HepG2 (cell line): Measurements from ENCODE around the gene UBTD2. TPM values are rescaled to one million over a fixed set of nuclear protein-coding genes. Genes with fewer than 3 reads are reported as not detected.

ENCODE experiments used
- BATF2 ChIP-seq: sonication (generic); formaldehyde crosslinking; IDR thresholded peaks from 2 replicates; pipeline ENCODE4 v1.8.0; 2022; ENCODE audit warnings: mild to moderate bottlenecking, missing genetic modification reagents, moderate library complexity
- CBX5 ChIP-seq: sonication (generic); formaldehyde crosslinking; IDR thresholded peaks from 2 replicates; pipeline ENCODE4 v1.4.0; 2020; ENCODE audit warnings: missing genetic modification reagents, borderline replicate concordance
- CERS6 ChIP-seq: sonication (generic); formaldehyde crosslinking; IDR thresholded peaks from 2 replicates; pipeline ENCODE4 v1.5.0; 2020; ENCODE audit warnings: missing genetic modification reagents
- CREB1 ChIP-seq, 2 experiments: fragments of 450-650 bp in 1 of 2; IDR thresholded peaks; 2 replicates each; pipeline ENCODE4 v1.6.1; 2016 to 2017; ENCODE audit warnings: control low read depth in 1 of 2, mild to moderate bottlenecking in 1 of 2, missing compliant biosample characterization in 1 of 2, missing genetic modification characterization in 1 of 2
- ETV6 ChIP-seq: sonication (generic); formaldehyde crosslinking; conservative IDR thresholded peaks from 2 replicates; pipeline ENCODE4 v1.4.0; 2020; ENCODE audit warnings: missing genetic modification reagents
- FOSL2 ChIP-seq: sonication (generic); formaldehyde crosslinking; IDR thresholded peaks from 2 replicates; pipeline ENCODE4 v1.4.0; 2020; ENCODE audit warnings: missing genetic modification reagents
- HNRNPL ChIP-seq: fragments of 200-400 bp; formaldehyde crosslinking; IDR thresholded peaks from 2 replicates; pipeline ENCODE4 v1.6.1; 2017; ENCODE audit warnings: mild to moderate bottlenecking, low read depth, low read length
- HOXA3 ChIP-seq: sonication (generic); formaldehyde crosslinking; IDR thresholded peaks from 2 replicates; pipeline ENCODE4 v1.5.0; 2020; ENCODE audit warnings: missing genetic modification reagents
- KLF16 ChIP-seq, 2 experiments: sonication (generic) in 1 of 2; formaldehyde crosslinking in 1 of 2; IDR thresholded peaks; 2 replicates each; pipeline versions ENCODE4 v1.6.1 to v1.8.0; 2016 to 2023; ENCODE audit warnings: missing genetic modification reagents in 2 of 2, missing compliant biosample characterization in 1 of 2
- REST ChIP-seq, 2 experiments: IDR thresholded peaks; 2 replicates each; pipeline ENCODE4 v1.6.1; 2011 to 2012; ENCODE audit warnings: low read length in 2 of 2, borderline replicate concordance in 1 of 2, low read depth in 1 of 2, mild to moderate bottlenecking in 1 of 2, moderate library complexity in 1 of 2
- UBTF ChIP-seq: sonication (generic); formaldehyde crosslinking; IDR thresholded peaks from 2 replicates; pipeline ENCODE4 v1.4.0; 2020; ENCODE audit warnings: mild to moderate bottlenecking, missing genetic modification reagents
- ZNF383 ChIP-seq: sonication (generic); formaldehyde crosslinking; IDR thresholded peaks from 2 replicates; pipeline ENCODE4 v1.4.0; 2020; ENCODE audit warnings: missing genetic modification reagents, mild to moderate bottlenecking, borderline replicate concordance
- ZNF44 ChIP-seq: sonication (generic); formaldehyde crosslinking; IDR thresholded peaks from 2 replicates; pipeline ENCODE4 v1.5.1; 2020; ENCODE audit warnings: mild to moderate bottlenecking, missing genetic modification reagents
- ZNF460 ChIP-seq: sonication (generic); formaldehyde crosslinking; IDR thresholded peaks from 2 replicates; pipeline ENCODE4 v1.5.1; 2020; ENCODE audit warnings: missing genetic modification reagents, mild to moderate bottlenecking, borderline replicate concordance
- ZNF503 ChIP-seq: sonication (generic); formaldehyde crosslinking; IDR thresholded peaks from 2 replicates; pipeline ENCODE4 v1.4.0; 2020; ENCODE audit warnings: missing genetic modification reagents
- polyA plus RNA-seq, 8 experiments: library from polyadenylated mRNA; depleted of rRNA in 3 of 8; stranded (reverse) in 7 of 8; unstranded in 1 of 8; fragments of >200 nt; fragmentation: Illumina TruSeq in 4 of 8; extraction: Trizol in 4 of 8; gene quantifications; 2 replicates each; pipeline versions ENCODE4 v1.2.1 to v1.2.3, GENCODE V29; 2011 to 2016; ENCODE audit warnings: low read depth in 4 of 8, missing spikeins in 1 of 8, mixed read lengths in 1 of 8; ENCODE audit not compliant: insufficient read depth in 1 of 8
- total RNA-seq, 5 experiments: library from RNA; depleted of rRNA; stranded (reverse); fragments of >200 nt; fragmentation: Illumina TruSeq; extraction: Trizol; gene quantifications; 2 replicates each; pipeline ENCODE4 v1.2.3, GENCODE V29; 2016; ENCODE audit warnings: low read depth in 1 of 5

Gene UBTD2
- total and polyA plus RNA-seq, 2 of the 13 experiments (the other 11 are each of a cell fraction or from before 2014, with no cell fraction given): 15.2 to 24.1 TPM

GRCh38 chr5:172164769-172165212 lies 118.8 kb downstream of the UBTD2 start (continued):
- no peak for TF ChIP-seq CREB1 (IDR thresholded peaks at IDR 0.05)
- no peak for TF ChIP-seq CREB1 (CRISPR knock-in tag; IDR thresholded peaks at IDR 0.05)
- TF ChIP-seq FOSL2 (CRISPR knock-in tag): peak; percentile 18; the same call in 1 of the 2 replicates
- 0 out of 2 replicates have a peak, but pooled peaks have one; percentile 62 for TF ChIP-seq HNRNPL
- peak; percentile 55 for TF ChIP-seq HOXA3
- no peak for TF ChIP-seq ZNF44 (CRISPR knock-in tag)
- 0 out of 4 replicates have a peak, but pooled peaks of 1 of the 2 experiments have one; percentile 23 for TF ChIP-seq REST (IDR thresholded peaks at IDR 0.05; ENCODE audit: borderline replicate concordance in 1 of 2, low read depth in 1 of 2, low read length in 2 of 2)
- no peak for TF ChIP-seq BATF2 (CRISPR knock-in tag)
- 0 out of 2 replicates have a peak, but pooled peaks have one; percentile 46 for TF ChIP-seq ETV6
- no peak for TF ChIP-seq CERS6
- no peak for TF ChIP-seq ZNF383 (CRISPR knock-in tag)
- no peak for TF ChIP-seq CBX5 (CRISPR knock-in tag)
- TF ChIP-seq ZNF460 (CRISPR knock-in tag): no peak
- TF ChIP-seq UBTF: peak; percentile 86
- 0 out of 4 replicates have a peak, but pooled peaks of 1 of the 2 experiments have one; percentile 30 for TF ChIP-seq KLF16 (CRISPR knock-in tag; IDR thresholded peaks at IDR 0.05)
- TF ChIP-seq ZNF503 (CRISPR knock-in tag): no peak
